NCI-H2171 (cell line): ENCODE data around the gene CHD8.
A peak's percentile ranks its signal among the peaks of the same experiment; 100 is the strongest.
"Not testable (repeated sequence)": the region's sequence is repeated elsewhere in the genome, so short reads cannot be mapped to it uniquely, and the experiment has no call there.

ENCODE experiments used
- DNase-seq: peaks from one replicate; lab custom pipeline; 2025; lab: John Stamatoyannopoulos, UW

The CHD8 gene

GRCh38 chr14:21455912-21456667 is at the start of gene CHD8:
Gene CHD8, minus strand, starts transcription at chr14:21456123. Its CDS starts 24,480 bp downstream, at chr14:21431643.
- DNase-seq = peak; percentile 100

GRCh38 chr14:21505012-21505553 is 49.2 kb upstream of the CHD8 start:
- no peak for DNase-seq

GRCh38 chr14:21503376-21503775 is 47.5 kb upstream of the CHD8 start:
- no peak for DNase-seq

- no peak for DNase-seq
These were observed 45.6 kb upstream of the CHD8 start for GRCh38 chr14:21501568-21501967.

GRCh38 chr14:21498540-21499526 is 42.9 kb upstream of the CHD8 start:
- DNase-seq = peak; percentile 93

GRCh38 chr14:21496453-21496852 is 40.5 kb upstream of the CHD8 start:
- DNase-seq = no peak

- DNase-seq = no peak
These were observed 39.2 kb upstream of the CHD8 start for GRCh38 chr14:21494902-21495762.

- no peak for DNase-seq
These were observed 30.7 kb upstream of the CHD8 start for GRCh38 chr14:21486640-21487087.

GRCh38 chr14:21476925-21477681 is 21.2 kb upstream of the CHD8 start, which contains the start of the genes RAB2B and TOX4:
Gene RAB2B, minus strand, starts transcription at chr14:21476959. Its CDS starts 87 bp downstream, at chr14:21476872.
Gene TOX4, plus strand, starts transcription at chr14:21477195. Its CDS starts 84 bp downstream, at chr14:21477279.
- DNase-seq = peak; percentile 100

GRCh38 chr14:21476523-21476924 is 20.6 kb upstream of the CHD8 start:
- DNase-seq = no peak

GRCh38 chr14:21475767-21476522 is 20.0 kb upstream of the CHD8 start:
- DNase-seq = no peak

- DNase-seq = no peak
These were observed 11.7 kb upstream of the CHD8 start for GRCh38 chr14:21467616-21468015.

GRCh38 chr14:21455592-21455911 is 371 bp downstream of the CHD8 start:
- DNase-seq = peak; percentile 48

- DNase-seq = no peak
These were observed 929 bp downstream of the CHD8 start for GRCh38 chr14:21454843-21455544.

GRCh38 chr14:21449899-21450216 is 6.1 kb downstream of the CHD8 start:
- no peak for DNase-seq

GRCh38 chr14:21442657-21443056 is 13.3 kb downstream of the CHD8 start:
- DNase-seq = not testable (repeated sequence)

- no peak for DNase-seq
These were observed 15.1 kb downstream of the CHD8 start for GRCh38 chr14:21440859-21441258.

GRCh38 chr14:21437063-21437901 is 18.6 kb downstream of the CHD8 start:
- peak; percentile 100 for DNase-seq
